HG03064 (cell line): ENCODE measurements around the gene SLC66A1.

Experiments
- ATAC-seq: cut with Tn5 transposase; IDR thresholded peaks from one replicate; pipeline ENCODE4 v1.9.1; 2021; ENCODE audit warnings: low read depth; ENCODE audit not compliant: unreplicated experiment

SLC66A1 gene

GRCh38 chr1:19375631-19376400 lies 63.7 kb downstream of the SLC66A1 start:
- no peak for ATAC-seq

GRCh38 chr1:19376428-19377372 lies 64.6 kb downstream of the SLC66A1 start:
- ATAC-seq, result no peak

- ATAC-seq, result no peak
Observed at GRCh38 chr1:19377812-19378718, 65.9 kb downstream of the SLC66A1 start.
